PC-3 (cell line): ENCODE data around the gene PLXNB3.

Experiments
- CTCF ChIP-seq: fragments of 300-600 bp; sonication (generic); conservative IDR thresholded peaks from 2 replicates; pipeline ENCODE4 v1.5.1; 2017; ENCODE audit warnings: antibody characterized with exemption, low read depth, mild to moderate bottlenecking, low read length
- EZH2 ChIP-seq: fragments of 300-600 bp; sonication (generic); IDR thresholded peaks from one replicate; pipeline ENCODE4 v1.6.1; 2017; ENCODE audit warnings: antibody characterized with exemption, mild to moderate bottlenecking, low read length; ENCODE audit not compliant: unreplicated experiment
- EZH2phosphoT487 ChIP-seq: fragments of 300-600 bp; sonication (generic); IDR thresholded peaks from 2 replicates; pipeline ENCODE4 v1.6.1; 2018; ENCODE audit warnings: mild to moderate bottlenecking, antibody characterized with exemption, low read length, borderline replicate concordance

- TF ChIP-seq CTCF: no peak
- TF ChIP-seq EZH2: no peak
- no peak for TF ChIP-seq EZH2phosphoT487
Observed at GRCh38 chrX:153780678-153781427, 16.8 kb downstream of the PLXNB3 start, which contains the start of gene SRPK3.
